Lower leg skin (tissue), 4 donors: ENCODE results near the gene BUD23. TPM values are rescaled to one million over a fixed set of nuclear protein-coding genes. Genes with fewer than 3 reads are reported as not detected.
A peak's percentile ranks its signal among the peaks of the same experiment; 100 is the strongest.
"Not testable (repeated sequence)": the region's sequence is repeated elsewhere in the genome, so short reads cannot be mapped to it uniquely, and the experiment has no call there.

ENCODE experiments used
- DNase-seq, 2 donors: peaks; one replicate each; pipeline ENCODE4 v3.0.0-alpha.2; 2019; ENCODE audit warnings: low spot score in 2 of 2
- H3K4me3 ChIP-seq: fragments of 200-600 bp; sonication (generic); 2 replicates; pipeline ENCODE4 v1.5.1; 2017; ENCODE audit warnings: mild to moderate bottlenecking, low read depth; ENCODE audit not compliant: poor library complexity, severe bottlenecking
- CTCF ChIP-seq, 3 donors: fragments of 450-650 bp; IDR thresholded peaks; one replicate each; pipeline ENCODE4 v1.5.1; 2016; ENCODE audit warnings: antibody characterized with exemption in 3 of 3, mild to moderate bottlenecking in 3 of 3, moderate library complexity in 2 of 3
- POLR2A ChIP-seq, 2 donors: fragments of 450-650 bp; IDR thresholded peaks; one replicate each; pipeline ENCODE4 v1.6.1; 2016 to 2017; ENCODE audit warnings: antibody characterized with exemption in 2 of 2, mild to moderate bottlenecking in 1 of 2, moderate library complexity in 1 of 2
- WGBS, 2 donors: methylation state at CpG; one replicate each; pipeline ENCODE4 v1.1.5; 2018; 5-methylcytosine and 5-hydroxymethylcytosine counted together
- intact Hi-C: fragments of 100-400 bp; cut with DNase I; formaldehyde crosslinking; loops from one replicate; pipeline ENCODE4 v1.15.0; 2023; ENCODE audit warnings: low total_unique reads
- total RNA-seq, 4 donors: library from RNA; depleted of rRNA; stranded (reverse); fragments of >200 nt; gene quantifications; one replicate each; pipeline ENCODE4 v1.1.0, GENCODE V29; 2016

Gene BUD23
- total RNA-seq, 4 donors from 2014 or later = 46.3 to 57.8 (median 53.2) TPM

- no peak for DNase-seq
- 56 to 66% methylated on average over 10 of the region's 10 CpGs for WGBS, 2 donors
- H3K4me3 ChIP-seq = no peak overlapping the region
- TF ChIP-seq CTCF (IDR thresholded peaks at IDR 0.05) (no peak), POLR2A (IDR thresholded peaks at IDR 0.05) (no peak)
- intact Hi-C loops = no loop called here
These were observed 34.6 kb downstream of the BUD23 start for GRCh38 chr7:73717991-73718405.

GRCh38 chr7:73718438-73718881, 35.1 kb downstream of the BUD23 start:
- WGBS, 2 donors = 39 to 53% methylated on average over 6 to 9 of the region's 9 CpGs
- intact Hi-C loops = no loop called here
- no peak for DNase-seq
- no peak for TF ChIP-seq CTCF (IDR thresholded peaks at IDR 0.05)
- TF ChIP-seq POLR2A (IDR thresholded peaks at IDR 0.05) = no peak
- peak overlapping the region; percentile 64 for H3K4me3 ChIP-seq

DNA sequence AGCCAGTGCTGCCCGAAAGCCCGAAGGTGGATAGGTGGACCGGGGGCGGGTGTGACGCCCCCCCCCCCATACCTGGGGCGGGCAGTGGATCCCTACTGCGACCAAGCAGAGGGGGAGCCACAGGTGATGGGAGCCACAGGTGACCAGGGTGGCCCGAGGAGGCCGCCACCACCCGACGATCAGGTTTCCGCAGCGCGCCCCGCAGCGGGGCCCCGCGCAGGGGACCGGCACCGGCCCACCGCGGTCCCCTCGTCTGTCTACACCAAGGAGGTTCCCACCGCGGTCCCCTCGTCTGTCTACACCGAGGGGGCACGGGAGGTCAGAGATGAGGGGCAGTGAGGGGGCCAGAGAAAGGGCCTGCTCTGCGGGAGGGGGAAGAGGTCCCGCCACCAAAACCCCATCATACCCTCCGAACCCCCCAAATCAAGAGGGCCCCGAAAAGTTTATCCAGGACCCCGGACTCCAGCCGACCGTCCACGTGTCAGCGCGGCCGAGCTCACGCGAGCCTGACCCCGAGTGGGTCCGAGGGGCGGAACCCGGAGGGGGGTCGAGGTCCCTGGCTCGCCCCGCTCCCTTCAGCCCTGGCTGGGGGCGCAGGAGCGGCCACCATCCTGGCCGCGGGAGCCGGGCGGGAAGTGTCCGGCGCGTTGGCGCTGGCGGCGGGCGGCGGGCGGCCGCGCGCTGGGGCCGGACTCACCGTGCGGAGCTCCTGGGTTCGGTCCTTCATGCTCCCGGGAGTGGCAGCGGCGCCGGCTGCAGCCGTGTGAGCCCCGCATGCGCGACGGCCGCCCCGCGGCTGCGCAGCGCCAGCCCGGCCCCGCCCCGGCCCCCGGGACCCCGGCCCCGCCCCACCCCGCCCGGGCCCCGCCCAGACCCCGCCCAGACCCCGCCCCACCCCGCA, 35.8 kb downstream of the BUD23 start, which contains the start of gene STX1A:
TSS of gene STX1A (minus strand) at position 765 of the 901 bp plus-strand sequence. CDS start at position 727, 38 bp downstream.
- intact Hi-C loops = no loop called here
- DNase-seq = no peak
- TF ChIP-seq CTCF (IDR thresholded peaks at IDR 0.05) = no peak
- TF ChIP-seq POLR2A (IDR thresholded peaks at IDR 0.05) = no peak
- WGBS, 2 donors = 1 to 4% methylated on average over 29 to 37 of the region's 96 CpGs
- H3K4me3 ChIP-seq = peak within 1 kb of the TSS; percentile 64

DNA sequence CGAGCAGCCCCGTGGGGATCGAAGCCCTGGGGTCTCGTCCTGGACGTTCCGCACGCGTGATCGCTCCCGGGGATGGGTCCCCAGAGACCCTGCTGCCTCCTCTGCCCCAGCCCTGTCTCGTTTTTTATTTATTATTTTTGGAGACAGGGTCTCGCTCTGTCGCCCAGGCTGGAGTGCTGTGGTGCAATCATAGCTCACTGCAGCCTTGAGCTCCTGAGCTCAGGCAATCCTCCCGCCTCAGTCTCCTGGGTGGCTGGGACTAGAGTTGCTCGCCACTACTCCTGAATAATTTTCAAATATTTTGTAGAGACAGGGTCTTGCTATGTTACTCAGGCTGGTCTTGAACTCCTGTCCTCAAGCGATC, 36.4 kb downstream of the BUD23 start:
- WGBS, 2 donors = 14 to 29% methylated on average over 6 to 10 of the region's 16 CpGs
- intact Hi-C loops = no loop called here
- no peak for DNase-seq
- no peak overlapping the region for H3K4me3 ChIP-seq
- TF ChIP-seq CTCF (IDR thresholded peaks at IDR 0.05) (no peak), POLR2A (IDR thresholded peaks at IDR 0.05) (no peak)

DNA sequence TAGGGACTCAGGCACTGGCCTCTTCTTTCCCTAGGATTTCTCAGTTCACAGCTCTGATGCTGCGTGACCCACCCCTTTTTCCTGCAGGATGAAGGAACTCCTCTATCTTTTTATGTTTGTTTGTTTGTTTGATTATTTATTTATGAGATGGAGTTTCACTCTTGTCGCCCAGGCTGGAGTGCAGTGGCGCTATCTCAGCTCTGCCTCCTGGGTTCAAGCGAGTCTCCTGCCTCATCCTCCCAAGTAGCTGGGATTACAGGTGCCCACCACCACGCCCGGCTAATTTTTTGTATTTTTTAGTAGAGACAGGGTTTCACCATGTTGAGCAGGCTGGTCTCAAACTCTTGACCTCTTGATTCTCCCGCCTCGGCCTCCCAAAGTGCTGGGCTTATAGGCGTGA, 37.0 kb downstream of the BUD23 start:
- H3K4me3 ChIP-seq, DNase-seq, intact Hi-C loops: not testable (repeated sequence)
- WGBS, 2 donors = 97 to 99% methylated on average over 9 of the region's 9 CpGs

DNA sequence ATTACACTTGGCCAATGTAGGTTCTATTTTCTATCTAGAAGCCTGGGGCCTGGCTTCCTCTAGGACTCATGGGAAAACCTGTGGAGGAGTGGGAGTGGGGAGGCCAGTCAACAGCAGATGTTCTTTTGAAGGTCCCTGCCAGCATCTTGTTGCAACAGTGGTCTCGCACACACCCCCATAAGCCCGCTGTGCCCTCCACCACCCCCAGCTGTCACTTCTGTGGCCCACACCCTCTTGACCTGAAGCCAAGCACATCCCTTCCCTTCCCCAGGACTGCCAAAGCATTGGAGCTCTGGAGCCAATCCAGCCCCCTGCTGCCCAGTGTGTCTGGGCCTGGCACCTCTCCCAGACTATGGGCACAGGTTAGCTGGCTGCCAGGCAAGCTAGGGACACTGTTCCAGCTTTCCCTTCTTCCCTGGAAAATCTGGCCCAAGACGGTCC, 38.0 kb downstream of the BUD23 start:
- no peak for DNase-seq
- H3K4me3 ChIP-seq = no peak overlapping the region
- intact Hi-C loops = no loop called here
- no peak for TF ChIP-seq POLR2A (IDR thresholded peaks at IDR 0.05)
- no peak for TF ChIP-seq CTCF (IDR thresholded peaks at IDR 0.05)
- WGBS, 2 donors = 29 to 66% methylated on average over 3 of the region's 3 CpGs

GRCh38 chr7:73722182-73722581, 38.8 kb downstream of the BUD23 start:
- H3K4me3 ChIP-seq, DNase-seq, intact Hi-C loops: not testable (repeated sequence)
- 65 to 70% methylated on average over 4 of the region's 4 CpGs for WGBS, 2 donors
